AG09319 (cell line): Measurements from ENCODE around the gene CALHM6.

Source experiments
- DNase-seq: peaks from one replicate; pipeline ENCODE4 v3.0.0-alpha.2; 2010; ENCODE audit warnings: low read depth; ENCODE audit errors: extremely low read depth
- TF ChIP-seq, protein P1 (sequence below): IDR thresholded peaks from 2 replicates; pipeline ENCODE4 v1.5.1; 2011; ENCODE audit warnings: low read depth, mild to moderate bottlenecking, inconsistent platforms, low read length, moderate library complexity

CALHM6 gene

GRCh38 chr6:116475141-116475540 is 14.0 kb downstream of the CALHM6 start:
- no peak for DNase-seq

DNA sequence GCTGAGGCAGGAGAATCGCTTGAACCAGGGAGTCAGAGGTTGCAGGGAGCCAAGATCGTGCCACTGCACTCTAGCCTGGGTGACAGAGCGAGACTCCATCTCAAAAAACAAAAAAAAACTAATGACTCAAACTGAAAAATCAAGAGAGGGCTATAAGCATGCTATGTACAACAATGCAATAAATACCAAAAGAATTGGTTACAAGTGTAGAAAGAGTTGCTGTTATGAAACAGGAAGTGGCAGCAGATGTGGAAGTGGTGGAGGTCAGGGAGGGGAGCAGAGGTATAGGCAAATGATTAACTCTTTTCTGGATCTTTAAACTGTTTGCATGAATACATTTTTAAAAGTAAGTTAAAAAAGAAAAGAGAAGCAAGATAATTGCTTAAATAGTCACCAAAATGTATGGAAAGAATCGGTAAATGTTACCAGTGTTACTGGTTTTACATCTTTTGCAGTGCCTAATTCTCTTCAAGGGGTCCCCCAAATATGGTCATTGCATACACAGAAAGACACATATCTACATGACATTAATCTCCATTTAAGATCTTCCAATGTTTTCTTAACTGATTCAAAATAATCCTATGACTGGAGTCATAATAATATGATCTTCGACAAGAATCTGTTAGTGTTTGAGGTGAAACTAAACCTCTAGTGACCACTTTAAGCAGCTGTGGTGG is 15.0 kb downstream of the CALHM6 start:
- TF ChIP-seq, protein P1, sequence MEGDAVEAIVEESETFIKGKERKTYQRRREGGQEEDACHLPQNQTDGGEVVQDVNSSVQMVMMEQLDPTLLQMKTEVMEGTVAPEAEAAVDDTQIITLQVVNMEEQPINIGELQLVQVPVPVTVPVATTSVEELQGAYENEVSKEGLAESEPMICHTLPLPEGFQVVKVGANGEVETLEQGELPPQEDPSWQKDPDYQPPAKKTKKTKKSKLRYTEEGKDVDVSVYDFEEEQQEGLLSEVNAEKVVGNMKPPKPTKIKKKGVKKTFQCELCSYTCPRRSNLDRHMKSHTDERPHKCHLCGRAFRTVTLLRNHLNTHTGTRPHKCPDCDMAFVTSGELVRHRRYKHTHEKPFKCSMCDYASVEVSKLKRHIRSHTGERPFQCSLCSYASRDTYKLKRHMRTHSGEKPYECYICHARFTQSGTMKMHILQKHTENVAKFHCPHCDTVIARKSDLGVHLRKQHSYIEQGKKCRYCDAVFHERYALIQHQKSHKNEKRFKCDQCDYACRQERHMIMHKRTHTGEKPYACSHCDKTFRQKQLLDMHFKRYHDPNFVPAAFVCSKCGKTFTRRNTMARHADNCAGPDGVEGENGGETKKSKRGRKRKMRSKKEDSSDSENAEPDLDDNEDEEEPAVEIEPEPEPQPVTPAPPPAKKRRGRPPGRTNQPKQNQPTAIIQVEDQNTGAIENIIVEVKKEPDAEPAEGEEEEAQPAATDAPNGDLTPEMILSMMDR = no peak
- DNase-seq = no peak

More at GRCh38 chr6:116475141-116475540, 14.0 kb downstream of the CALHM6 start:
- TF ChIP-seq, protein P1 = no peak

GRCh38 chr6:116482780-116483179 is 21.6 kb downstream of the CALHM6 start:
- DNase-seq = no peak
- TF ChIP-seq, protein P1 = no peak

GRCh38 chr6:116483616-116484015 is 22.4 kb downstream of the CALHM6 start:
- TF ChIP-seq, protein P1 = no peak
- DNase-seq = no peak

DNA sequence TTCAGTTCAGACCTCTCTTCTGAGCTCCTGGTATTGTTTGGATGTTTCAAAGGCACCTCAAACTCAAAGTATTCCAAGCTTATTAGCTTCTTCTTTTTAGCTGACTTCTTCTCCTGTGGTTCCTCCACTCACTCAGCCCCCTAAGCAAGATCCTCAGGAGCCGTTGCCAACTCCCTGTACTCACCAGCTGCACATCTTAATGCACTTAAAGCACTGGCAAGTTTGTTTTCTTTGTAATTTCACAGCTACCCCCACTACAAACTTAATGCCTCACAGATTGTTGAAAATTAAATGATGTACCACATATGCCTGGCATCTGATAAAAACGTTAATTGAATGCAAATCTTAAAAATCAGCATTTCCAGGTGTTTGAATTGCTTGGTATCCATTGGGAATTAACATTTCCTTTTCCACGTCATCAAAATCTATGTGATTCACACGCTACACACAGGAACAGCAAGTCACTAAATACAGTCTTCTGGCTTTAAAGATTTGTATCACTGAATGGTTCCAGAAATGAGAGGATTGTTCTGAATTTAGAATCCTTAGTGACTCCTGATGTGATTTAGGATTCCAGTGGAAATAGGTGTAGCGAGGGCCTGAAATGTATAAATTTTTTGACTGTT is 24.5 kb downstream of the CALHM6 start:
- TF ChIP-seq, protein P1 = no peak
- DNase-seq = no peak

- DNase-seq = no peak
- TF ChIP-seq, protein P1 = no peak
These were observed 30.6 kb downstream of the CALHM6 start for GRCh38 chr6:116491610-116492330.
